H1 (cell line): ENCODE data around the gene STARD7.

Experiments
- SIN3A ChIP-seq, 2 experiments: IDR thresholded peaks in 1 of 2; conservative IDR thresholded peaks in 1 of 2; 2 replicates each; pipeline ENCODE4 v1.6.1; 2011 to 2012; ENCODE audit warnings: low read length in 2 of 2, improper control_type of control experiment in 1 of 2, low read depth in 1 of 2, mild to moderate bottlenecking in 1 of 2
- TF ChIP-seq, protein P1 (sequence below), 3 experiments: IDR thresholded peaks; 1 replicate in 2 of 3; 2 replicates in 1 of 3; pipeline versions ENCODE4 v1.5.1 to v1.6.1; 2011; ENCODE audit warnings: low read length in 3 of 3, mild to moderate bottlenecking in 3 of 3, inconsistent platforms in 2 of 3, low read depth in 1 of 3, moderate library complexity in 1 of 3; ENCODE audit not compliant: insufficient read depth in 1 of 3; ENCODE audit errors: control extremely low read depth in 1 of 3

DNA sequence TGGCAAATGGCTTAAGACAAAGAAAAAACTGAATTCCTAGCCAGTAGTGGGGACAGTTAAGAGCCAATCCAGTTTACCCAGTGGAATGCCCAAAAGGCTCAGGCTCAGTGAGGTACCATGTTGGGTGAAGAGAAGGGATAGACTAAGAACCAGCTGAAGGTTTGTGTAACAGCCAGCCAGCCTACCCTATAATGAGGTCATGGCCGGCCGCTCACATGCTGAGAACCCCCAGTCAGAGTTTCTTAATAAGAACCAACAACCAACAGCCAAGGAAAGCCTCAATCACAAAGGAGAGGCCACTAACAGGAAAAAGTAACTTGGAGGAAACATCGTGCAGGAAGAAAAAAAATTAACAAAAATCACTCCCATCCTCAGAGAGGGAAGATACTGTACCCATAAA is 38.0 kb downstream of the STARD7 start:
- no peak for TF ChIP-seq SIN3A (conservative IDR thresholded peaks at IDR 0.05 in 1 of 2, IDR thresholded peaks at IDR 0.05 in 1 of 2; ENCODE audit: low read depth in 1 of 2, low read length in 2 of 2)
- TF ChIP-seq, protein P1, sequence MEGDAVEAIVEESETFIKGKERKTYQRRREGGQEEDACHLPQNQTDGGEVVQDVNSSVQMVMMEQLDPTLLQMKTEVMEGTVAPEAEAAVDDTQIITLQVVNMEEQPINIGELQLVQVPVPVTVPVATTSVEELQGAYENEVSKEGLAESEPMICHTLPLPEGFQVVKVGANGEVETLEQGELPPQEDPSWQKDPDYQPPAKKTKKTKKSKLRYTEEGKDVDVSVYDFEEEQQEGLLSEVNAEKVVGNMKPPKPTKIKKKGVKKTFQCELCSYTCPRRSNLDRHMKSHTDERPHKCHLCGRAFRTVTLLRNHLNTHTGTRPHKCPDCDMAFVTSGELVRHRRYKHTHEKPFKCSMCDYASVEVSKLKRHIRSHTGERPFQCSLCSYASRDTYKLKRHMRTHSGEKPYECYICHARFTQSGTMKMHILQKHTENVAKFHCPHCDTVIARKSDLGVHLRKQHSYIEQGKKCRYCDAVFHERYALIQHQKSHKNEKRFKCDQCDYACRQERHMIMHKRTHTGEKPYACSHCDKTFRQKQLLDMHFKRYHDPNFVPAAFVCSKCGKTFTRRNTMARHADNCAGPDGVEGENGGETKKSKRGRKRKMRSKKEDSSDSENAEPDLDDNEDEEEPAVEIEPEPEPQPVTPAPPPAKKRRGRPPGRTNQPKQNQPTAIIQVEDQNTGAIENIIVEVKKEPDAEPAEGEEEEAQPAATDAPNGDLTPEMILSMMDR (IDR thresholded peaks at IDR 0.05; ENCODE audit: control extremely low read depth in 1 of 3, insufficient read depth in 1 of 3, low read depth in 1 of 3, low read length in 3 of 3), result no peak
